ENCODE data around the gene PRKG1.

The PRKG1 gene

GRCh38 chr10:51083356-51083853 is 9.1 kb downstream of the PRKG1 start:
- Histone ChIP-seq H2BK120ac (ENCODE audit: low read depth, low read length) (no peak overlapping the region), H2BK5ac (ENCODE audit: low read length) (no peak overlapping the region), H3K4me2 (ENCODE audit: insufficient read depth, low read length, poor library complexity, severe bottlenecking) (no peak overlapping the region), H4K91ac (ENCODE audit: low read depth, low read length, poor library complexity) (no peak overlapping the region), H2BK15ac (ENCODE audit: low read length) (no peak overlapping the region), H3K14ac (ENCODE audit: low read length) (no peak overlapping the region), H3K27ac (replicated peaks; ENCODE audit: low read length) (no peak overlapping the region), H2BK12ac (ENCODE audit: low read length) (no peak overlapping the region), H3K36me3 (replicated peaks in 1 of 2; ENCODE audit: control insufficient read depth in 2 of 2, insufficient read depth in 2 of 2, low read length in 2 of 2) (no peaks in the 10 kb centered on the region), H3K27me3 (ENCODE audit: control insufficient read depth in 3 of 3, insufficient read depth in 3 of 3, low read depth in 1 of 3, low read length in 3 of 3) (no peaks in the 10 kb centered on the region), H2AK5ac (ENCODE audit: low read depth, low read length) (no peak overlapping the region), H3K4me3 (ENCODE audit: low read length in 2 of 2) (no peak overlapping the region), H3K4me1 (ENCODE audit: control insufficient read depth in 2 of 2, insufficient read depth in 1 of 2, low read depth in 1 of 2, low read length in 2 of 2) (peaks cover 12 to 16% of the 10 kb centered on the region in 2 donors), H3K18ac (ENCODE audit: low read length) (no peak overlapping the region), H3K9me3 (replicated peaks in 1 of 2; ENCODE audit: control insufficient read depth in 2 of 2, insufficient read depth in 1 of 2, low read depth in 1 of 2, low read length in 2 of 2) (no peaks in the 10 kb centered on the region), H3K9ac (ENCODE audit: low read depth, low read length, poor library complexity) (no peak overlapping the region), H4K8ac (ENCODE audit: low read depth, low read length) (no peak overlapping the region), H2AFZ (ENCODE audit: low read length) (no peak overlapping the region), H3K79me1 (ENCODE audit: low read depth, low read length) (no peaks in the 10 kb centered on the region), H3K4ac (ENCODE audit: low read length) (no peak overlapping the region), H3K23ac (ENCODE audit: low read depth, low read length, poor library complexity) (no peak overlapping the region)
- DNase-seq (ENCODE audit: low spot score): no peak
- no CpG with 5 or more reads among the region's 6 CpGs for WGBS, 2 donors (ENCODE audit: extremely low coverage in 2 of 2, insufficient read length in 2 of 2, insufficient replicate concordance in 1 of 2)

GRCh38 chr10:51085204-51085603 is 10.9 kb downstream of the PRKG1 start:
- Histone ChIP-seq H3K4me1 (ENCODE audit: control insufficient read depth in 2 of 2, insufficient read depth in 1 of 2, low read depth in 1 of 2, low read length in 2 of 2) (peaks cover 5 to 9% of the 10 kb centered on the region in 2 donors), H2BK12ac (ENCODE audit: low read length) (no peak overlapping the region), H3K36me3 (replicated peaks in 1 of 2; ENCODE audit: control insufficient read depth in 2 of 2, insufficient read depth in 2 of 2, low read length in 2 of 2) (no peaks in the 10 kb centered on the region), H3K4me3 (ENCODE audit: low read length in 2 of 2) (no peak overlapping the region), H4K91ac (ENCODE audit: low read depth, low read length, poor library complexity) (no peak overlapping the region), H2AFZ (ENCODE audit: low read length) (no peak overlapping the region), H3K4ac (ENCODE audit: low read length) (no peak overlapping the region), H3K18ac (ENCODE audit: low read length) (no peak overlapping the region), H3K79me1 (ENCODE audit: low read depth, low read length) (no peaks in the 10 kb centered on the region), H3K27ac (replicated peaks; ENCODE audit: low read length) (no peak overlapping the region), H3K14ac (ENCODE audit: low read length) (no peak overlapping the region), H2BK120ac (ENCODE audit: low read depth, low read length) (no peak overlapping the region), H3K9ac (ENCODE audit: low read depth, low read length, poor library complexity) (no peak overlapping the region), H3K4me2 (ENCODE audit: insufficient read depth, low read length, poor library complexity, severe bottlenecking) (no peak overlapping the region), H2BK15ac (ENCODE audit: low read length) (no peak overlapping the region), H4K8ac (ENCODE audit: low read depth, low read length) (no peak overlapping the region), H2BK5ac (ENCODE audit: low read length) (no peak overlapping the region), H3K23ac (ENCODE audit: low read depth, low read length, poor library complexity) (no peak overlapping the region), H3K27me3 (ENCODE audit: control insufficient read depth in 3 of 3, insufficient read depth in 3 of 3, low read depth in 1 of 3, low read length in 3 of 3) (no peaks in the 10 kb centered on the region), H2AK5ac (ENCODE audit: low read depth, low read length) (no peak overlapping the region), H3K9me3 (replicated peaks in 1 of 2; ENCODE audit: control insufficient read depth in 2 of 2, insufficient read depth in 1 of 2, low read depth in 1 of 2, low read length in 2 of 2) (no peaks in the 10 kb centered on the region)
- no peak for DNase-seq (ENCODE audit: low spot score)
- no CpG with 5 or more reads among the region's 5 CpGs for WGBS, 2 donors (ENCODE audit: extremely low coverage in 2 of 2, insufficient read length in 2 of 2, insufficient replicate concordance in 1 of 2)

- WGBS, 2 donors (ENCODE audit: extremely low coverage in 2 of 2, insufficient read length in 2 of 2, insufficient replicate concordance in 1 of 2): no CpG with 5 or more reads among the region's 4 CpGs
- no peak overlapping the region for H3K27ac ChIP-seq (replicated peaks; ENCODE audit: low read length)
Observed at GRCh38 chr10:51086710-51087109, 12.4 kb downstream of the PRKG1 start.

GRCh38 chr10:51087114-51087513 is 12.8 kb downstream of the PRKG1 start:
- Histone ChIP-seq H2BK5ac (ENCODE audit: low read length) (no peak overlapping the region), H2BK15ac (ENCODE audit: low read length) (no peak overlapping the region)
- DNase-seq (ENCODE audit: low spot score): no peak

More at GRCh38 chr10:51086710-51087109, 12.4 kb downstream of the PRKG1 start:
- Histone ChIP-seq H2BK5ac (ENCODE audit: low read length) (no peak overlapping the region), H3K9me3 (replicated peaks in 1 of 2; ENCODE audit: control insufficient read depth in 2 of 2, insufficient read depth in 1 of 2, low read depth in 1 of 2, low read length in 2 of 2) (no peaks in the 10 kb centered on the region), H2AK5ac (ENCODE audit: low read depth, low read length) (no peak overlapping the region), H4K91ac (ENCODE audit: low read depth, low read length, poor library complexity) (no peak overlapping the region), H2BK120ac (ENCODE audit: low read depth, low read length) (no peak overlapping the region), H3K79me1 (ENCODE audit: low read depth, low read length) (no peaks in the 10 kb centered on the region), H3K4ac (ENCODE audit: low read length) (no peak overlapping the region), H2BK15ac (ENCODE audit: low read length) (no peak overlapping the region), H3K9ac (ENCODE audit: low read depth, low read length, poor library complexity) (no peak overlapping the region), H3K27me3 (ENCODE audit: control insufficient read depth in 3 of 3, insufficient read depth in 3 of 3, low read depth in 1 of 3, low read length in 3 of 3) (no peaks in the 10 kb centered on the region), H3K4me1 (ENCODE audit: control insufficient read depth in 2 of 2, insufficient read depth in 1 of 2, low read depth in 1 of 2, low read length in 2 of 2) (peaks cover 0 to 6% of the 10 kb centered on the region in 2 donors), H3K36me3 (replicated peaks in 1 of 2; ENCODE audit: control insufficient read depth in 2 of 2, insufficient read depth in 2 of 2, low read length in 2 of 2) (no peaks in the 10 kb centered on the region), H4K8ac (ENCODE audit: low read depth, low read length) (no peak overlapping the region), H3K18ac (ENCODE audit: low read length) (no peak overlapping the region), H2BK12ac (ENCODE audit: low read length) (no peak overlapping the region), H3K4me3 (ENCODE audit: low read length in 2 of 2) (no peak overlapping the region), H3K14ac (ENCODE audit: low read length) (no peak overlapping the region), H2AFZ (ENCODE audit: low read length) (no peak overlapping the region), H3K4me2 (ENCODE audit: insufficient read depth, low read length, poor library complexity, severe bottlenecking) (no peak overlapping the region), H3K23ac (ENCODE audit: low read depth, low read length, poor library complexity) (no peak overlapping the region)
- DNase-seq (ENCODE audit: low spot score): no peak

More at GRCh38 chr10:51087114-51087513, 12.8 kb downstream of the PRKG1 start:
- no peak overlapping the region for H3K4me2 ChIP-seq (ENCODE audit: insufficient read depth, low read length, poor library complexity, severe bottlenecking)
- no peaks in the 10 kb centered on the region for H3K9me3 ChIP-seq (replicated peaks in 1 of 2; ENCODE audit: control insufficient read depth in 2 of 2, insufficient read depth in 1 of 2, low read depth in 1 of 2, low read length in 2 of 2)
- no peak overlapping the region for H3K4ac ChIP-seq (ENCODE audit: low read length)
- no peak overlapping the region for H3K27ac ChIP-seq (replicated peaks; ENCODE audit: low read length)
- H2AK5ac ChIP-seq (ENCODE audit: low read depth, low read length): no peak overlapping the region
- no peaks in the 10 kb centered on the region for H3K27me3 ChIP-seq (ENCODE audit: control insufficient read depth in 3 of 3, insufficient read depth in 3 of 3, low read depth in 1 of 3, low read length in 3 of 3)
- H3K4me3 ChIP-seq (ENCODE audit: low read length in 2 of 2): no peak overlapping the region
- H3K36me3 ChIP-seq (replicated peaks in 1 of 2; ENCODE audit: control insufficient read depth in 2 of 2, insufficient read depth in 2 of 2, low read length in 2 of 2): no peaks in the 10 kb centered on the region
- no peak overlapping the region for H3K9ac ChIP-seq (ENCODE audit: low read depth, low read length, poor library complexity)
- no peak overlapping the region for H3K18ac ChIP-seq (ENCODE audit: low read length)
- H4K8ac ChIP-seq (ENCODE audit: low read depth, low read length): no peak overlapping the region
- no peak overlapping the region for H2BK12ac ChIP-seq (ENCODE audit: low read length)
- no peak overlapping the region for H2BK120ac ChIP-seq (ENCODE audit: low read depth, low read length)
- no peak overlapping the region for H3K14ac ChIP-seq (ENCODE audit: low read length)
- no peak overlapping the region for H3K23ac ChIP-seq (ENCODE audit: low read depth, low read length, poor library complexity)
- H3K79me1 ChIP-seq (ENCODE audit: low read depth, low read length): no peaks in the 10 kb centered on the region
- H4K91ac ChIP-seq (ENCODE audit: low read depth, low read length, poor library complexity): no peak overlapping the region
- no peak overlapping the region for H2AFZ ChIP-seq (ENCODE audit: low read length)
- peaks cover 0 to 6% of the 10 kb centered on the region in 2 donors for H3K4me1 ChIP-seq (ENCODE audit: control insufficient read depth in 2 of 2, insufficient read depth in 1 of 2, low read depth in 1 of 2, low read length in 2 of 2)
